ENCODE results near the gene PIP4P1.

Gene PIP4P1

GRCh38 chr14:20434701-20435581 lies 26.3 kb downstream of the PIP4P1 start:
- no peak for DNase-seq

GRCh38 chr14:20429801-20430669 lies 31.2 kb downstream of the PIP4P1 start:
- DNase-seq, result no peak

GRCh38 chr14:20428802-20429201 lies 32.4 kb downstream of the PIP4P1 start:
- DNase-seq, result no peak

GRCh38 chr14:20428010-20428365 lies 33.2 kb downstream of the PIP4P1 start:
- DNase-seq, result no peak

- DNase-seq, result peak in 1 of 2 donors; percentile 85
These were observed 33.8 kb downstream of the PIP4P1 start for GRCh38 chr14:20427231-20428009.

GRCh38 chr14:20424851-20425250 lies 36.4 kb downstream of the PIP4P1 start:
- DNase-seq, result no peak

- no peak for DNase-seq
These were observed 38.3 kb downstream of the PIP4P1 start for GRCh38 chr14:20422886-20423285.

GRCh38 chr14:20421267-20421666 lies 40.0 kb downstream of the PIP4P1 start:
- DNase-seq, result no peak

- DNase-seq, result no peak
These were observed 41.8 kb downstream of the PIP4P1 start for GRCh38 chr14:20419419-20419818.

- DNase-seq, result no peak
These were observed 42.7 kb downstream of the PIP4P1 start for GRCh38 chr14:20418501-20418909.

- DNase-seq, result no peak
These were observed 43.7 kb downstream of the PIP4P1 start for GRCh38 chr14:20417250-20418186.

- no peak for DNase-seq
These were observed 45.0 kb downstream of the PIP4P1 start for GRCh38 chr14:20416223-20416622.

- peak in 1 of 2 donors; percentile 83 for DNase-seq
These were observed 45.4 kb downstream of the PIP4P1 start for GRCh38 chr14:20415782-20416206.

- DNase-seq, result no peak
These were observed 47.5 kb downstream of the PIP4P1 start for GRCh38 chr14:20413744-20414082.

- peak; percentile 45 to 53 for DNase-seq
These were observed 48.1 kb downstream of the PIP4P1 start, which contains the start of gene TEP1 for GRCh38 chr14:20412876-20413743. TEP1 (minus strand) TSS chr14:20413501; CDS start chr14:20408439, 5,062 bp downstream.

- peak in 1 of 2 donors; percentile 33 for DNase-seq
These were observed 48.8 kb downstream of the PIP4P1 start for GRCh38 chr14:20412411-20412810.

- DNase-seq, result no peak
These were observed 52.0 kb downstream of the PIP4P1 start for GRCh38 chr14:20409226-20409625.
